Stimulated activated CD4-positive, alpha-beta T cell treated with anti-CD3 and anti-CD28 coated beads, Interleukin-2, amount 100 ng/mL, for 24 hours (primary cell): ENCODE measurements around the gene NYAP2.

ENCODE experiments used
- DNase-seq, 2 donors: peaks; one replicate each; pipeline ENCODE4 v3.0.0-alpha.2; 2020

NYAP2 gene

GRCh38 chr2:225399504-225399903 lies at the start of gene NYAP2:
TSS of gene NYAP2 (plus strand) at chr2:225399710. CDS start at chr2:225408881, 9,171 bp downstream.
- DNase-seq: no peak

GRCh38 chr2:225353579-225354085 lies 45.9 kb upstream of the NYAP2 start:
- DNase-seq: no peak

GRCh38 chr2:225354281-225354774 lies 45.2 kb upstream of the NYAP2 start:
- DNase-seq: no peak

GRCh38 chr2:225355788-225356187 lies 43.7 kb upstream of the NYAP2 start:
- DNase-seq: no peak

GRCh38 chr2:225366731-225367130 lies 32.8 kb upstream of the NYAP2 start:
- no peak for DNase-seq

- no peak for DNase-seq
These were observed 32.0 kb upstream of the NYAP2 start for GRCh38 chr2:225367482-225367881.

- DNase-seq: no peak
These were observed 20.5 kb upstream of the NYAP2 start for GRCh38 chr2:225378984-225379383.

- no peak for DNase-seq
These were observed 19.7 kb upstream of the NYAP2 start for GRCh38 chr2:225379856-225380255.

GRCh38 chr2:225381609-225382008 lies 17.9 kb upstream of the NYAP2 start:
- DNase-seq: no peak

GRCh38 chr2:225398372-225398771 lies 1.1 kb upstream of the NYAP2 start:
- DNase-seq: no peak

GRCh38 chr2:225400060-225400511 lies 576 bp downstream of the NYAP2 start:
- DNase-seq: no peak

- DNase-seq: no peak
These were observed 1.3 kb downstream of the NYAP2 start for GRCh38 chr2:225400546-225401400.

GRCh38 chr2:225402210-225402776 lies 2.8 kb downstream of the NYAP2 start:
- no peak for DNase-seq

GRCh38 chr2:225411452-225411851 lies 11.9 kb downstream of the NYAP2 start:
- DNase-seq: no peak

- no peak for DNase-seq
These were observed 14.3 kb downstream of the NYAP2 start for GRCh38 chr2:225413786-225414185.

- no peak for DNase-seq
These were observed 15.4 kb downstream of the NYAP2 start for GRCh38 chr2:225414902-225415301.

- no peak for DNase-seq
These were observed 15.8 kb downstream of the NYAP2 start for GRCh38 chr2:225415341-225415740.

- no peak for DNase-seq
These were observed 16.3 kb downstream of the NYAP2 start for GRCh38 chr2:225415792-225416191.

GRCh38 chr2:225416616-225417367 lies 17.3 kb downstream of the NYAP2 start:
- DNase-seq: no peak

GRCh38 chr2:225419033-225419432 lies 19.5 kb downstream of the NYAP2 start:
- no peak for DNase-seq

- DNase-seq: no peak
These were observed 22.6 kb downstream of the NYAP2 start for GRCh38 chr2:225422145-225422544.

GRCh38 chr2:225425284-225425683 lies 25.8 kb downstream of the NYAP2 start:
- DNase-seq: no peak

GRCh38 chr2:225428360-225428759 lies 28.9 kb downstream of the NYAP2 start:
- DNase-seq: no peak
